Immature natural killer cell (primary cell): ENCODE data around the gene KBTBD12. TPM values are rescaled to one million over a fixed set of nuclear protein-coding genes. Genes with fewer than 3 reads are reported as not detected.

Experiments used
- DNase-seq, 3 donors: peaks; one replicate each; pipeline ENCODE4 v3.0.0; 2022; ENCODE audit warnings: mixed read lengths in 1 of 3
- H3K27ac Mint-ChIP-seq, 6 donors: one replicate each; pipeline ENCODE4 v1.8.0; 2020; ENCODE audit warnings: mixed read lengths in 6 of 6, mild to moderate bottlenecking in 5 of 6, inconsistent platforms in 4 of 6, moderate library complexity in 3 of 6
- H3K27me3 Mint-ChIP-seq, 3 donors: one replicate each; pipeline ENCODE4 v1.8.0; 2020 to 2021; ENCODE audit warnings: low read depth in 3 of 3, mild to moderate bottlenecking in 3 of 3, mixed read lengths in 3 of 3, moderate library complexity in 3 of 3, inconsistent platforms in 1 of 3
- H3K36me3 Mint-ChIP-seq, 3 donors: one replicate each; pipeline ENCODE4 v1.8.0; 2020; ENCODE audit warnings: mixed read lengths in 3 of 3, inconsistent platforms in 2 of 3, mild to moderate bottlenecking in 2 of 3
- H3K4me1 Mint-ChIP-seq, 2 donors: one replicate each; pipeline ENCODE4 v1.8.0; 2020; ENCODE audit warnings: inconsistent platforms in 2 of 2, mild to moderate bottlenecking in 2 of 2, mixed read lengths in 2 of 2, moderate library complexity in 1 of 2
- H3K4me3 Mint-ChIP-seq, 5 donors: one replicate each; pipeline ENCODE4 v1.8.0; 2020; ENCODE audit warnings: mild to moderate bottlenecking in 5 of 5, mixed read lengths in 5 of 5, inconsistent platforms in 3 of 5, moderate library complexity in 3 of 5
- H3K9me3 Mint-ChIP-seq, 6 donors: one replicate each; pipeline ENCODE4 v1.8.0; 2020; ENCODE audit warnings: mild to moderate bottlenecking in 6 of 6, mixed read lengths in 6 of 6, inconsistent platforms in 4 of 6, moderate library complexity in 3 of 6
- polyA plus RNA-seq, 3 donors: library from polyadenylated mRNA; unstranded; fragments of 300-500 nt; fragmentation: Illumina TruSeq; gene quantifications; one replicate each; pipeline ENCODE4 v1.2.3, GENCODE V29; 2021

KBTBD12 gene
- polyA plus RNA-seq, 3 donors from 2014 or later: not detected

GRCh38 chr3:127948211-127948610, 33.2 kb downstream of the KBTBD12 start:
- H3K36me3 Mint-ChIP-seq: no peaks in the 10 kb centered on the region
- H3K9me3 Mint-ChIP-seq: peaks cover 0 to 2% (median 0%) of the 10 kb centered on the region in 6 donors
- H3K27ac Mint-ChIP-seq: no peak overlapping the region
- peaks cover 2 to 14% (median 4%) of the 10 kb centered on the region in 3 donors for H3K27me3 Mint-ChIP-seq
- no peak overlapping the region for H3K4me3 Mint-ChIP-seq
- no peaks in the 10 kb centered on the region for H3K4me1 Mint-ChIP-seq
- DNase-seq: no peak

DNA sequence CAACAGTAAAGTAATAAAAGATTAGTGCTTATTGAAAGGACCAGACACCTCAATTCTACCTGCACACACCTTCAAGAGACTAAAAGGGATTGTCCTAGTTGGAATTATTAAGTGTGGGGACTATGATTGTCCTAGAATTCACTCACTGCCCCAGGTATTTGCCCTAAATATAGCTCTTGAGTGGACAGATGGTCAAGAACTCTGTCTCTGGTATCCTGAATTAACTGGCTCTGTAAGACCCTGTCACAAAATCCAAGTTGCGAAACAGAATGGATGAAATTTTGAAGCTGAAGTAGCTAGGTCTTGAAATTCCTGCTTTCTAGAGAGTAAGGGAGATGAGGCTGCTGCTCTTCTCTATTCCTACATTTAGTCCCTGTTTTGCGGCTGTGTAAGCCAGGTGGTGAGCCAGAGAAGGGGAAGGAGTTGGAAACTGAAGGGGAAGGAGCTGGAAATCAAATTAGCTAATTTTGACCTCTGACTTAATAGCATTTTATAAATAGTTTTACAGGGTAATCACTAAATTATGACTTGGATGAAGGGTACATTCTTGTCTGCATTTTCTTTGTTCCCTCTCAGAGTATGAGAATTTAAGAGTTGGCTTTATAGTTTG, 34.5 kb downstream of the KBTBD12 start:
- H3K27ac Mint-ChIP-seq: no peak overlapping the region
- H3K4me1 Mint-ChIP-seq: no peaks in the 10 kb centered on the region
- H3K4me3 Mint-ChIP-seq: no peak overlapping the region
- H3K27me3 Mint-ChIP-seq: peaks cover 2 to 14% (median 4%) of the 10 kb centered on the region in 3 donors
- DNase-seq: no peak
- H3K9me3 Mint-ChIP-seq: peaks cover 0 to 2% (median 0%) of the 10 kb centered on the region in 6 donors
- H3K36me3 Mint-ChIP-seq: no peaks in the 10 kb centered on the region

DNA sequence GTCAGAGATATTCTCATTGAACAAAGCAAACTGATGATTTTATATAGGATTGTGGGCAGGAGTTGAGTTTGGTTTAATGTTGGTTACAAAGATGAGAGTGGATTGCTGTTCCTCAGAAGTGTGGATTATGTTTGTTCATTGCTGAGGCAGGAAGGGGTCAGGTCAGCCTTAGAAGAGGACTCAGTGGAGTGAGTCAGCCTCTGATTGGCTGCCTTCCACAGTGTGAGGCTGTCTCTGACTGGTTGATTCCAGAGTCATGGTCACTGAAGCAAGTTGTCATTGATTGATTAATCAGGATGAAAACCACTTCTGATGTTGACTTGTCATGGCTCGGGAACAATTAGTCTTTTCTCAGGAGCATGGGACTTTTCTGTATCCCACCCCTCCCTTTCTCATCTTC, 36.2 kb downstream of the KBTBD12 start:
- Mint-ChIP-seq H3K27me3 (peaks cover 0 to 18% (median 6%) of the 10 kb centered on the region in 3 donors), H3K4me1 (no peaks in the 10 kb centered on the region), H3K27ac (no peak overlapping the region), H3K36me3 (no peaks in the 10 kb centered on the region), H3K9me3 (peaks cover 0 to 2% (median 0%) of the 10 kb centered on the region in 6 donors), H3K4me3 (no peak overlapping the region)
- no peak for DNase-seq

DNA sequence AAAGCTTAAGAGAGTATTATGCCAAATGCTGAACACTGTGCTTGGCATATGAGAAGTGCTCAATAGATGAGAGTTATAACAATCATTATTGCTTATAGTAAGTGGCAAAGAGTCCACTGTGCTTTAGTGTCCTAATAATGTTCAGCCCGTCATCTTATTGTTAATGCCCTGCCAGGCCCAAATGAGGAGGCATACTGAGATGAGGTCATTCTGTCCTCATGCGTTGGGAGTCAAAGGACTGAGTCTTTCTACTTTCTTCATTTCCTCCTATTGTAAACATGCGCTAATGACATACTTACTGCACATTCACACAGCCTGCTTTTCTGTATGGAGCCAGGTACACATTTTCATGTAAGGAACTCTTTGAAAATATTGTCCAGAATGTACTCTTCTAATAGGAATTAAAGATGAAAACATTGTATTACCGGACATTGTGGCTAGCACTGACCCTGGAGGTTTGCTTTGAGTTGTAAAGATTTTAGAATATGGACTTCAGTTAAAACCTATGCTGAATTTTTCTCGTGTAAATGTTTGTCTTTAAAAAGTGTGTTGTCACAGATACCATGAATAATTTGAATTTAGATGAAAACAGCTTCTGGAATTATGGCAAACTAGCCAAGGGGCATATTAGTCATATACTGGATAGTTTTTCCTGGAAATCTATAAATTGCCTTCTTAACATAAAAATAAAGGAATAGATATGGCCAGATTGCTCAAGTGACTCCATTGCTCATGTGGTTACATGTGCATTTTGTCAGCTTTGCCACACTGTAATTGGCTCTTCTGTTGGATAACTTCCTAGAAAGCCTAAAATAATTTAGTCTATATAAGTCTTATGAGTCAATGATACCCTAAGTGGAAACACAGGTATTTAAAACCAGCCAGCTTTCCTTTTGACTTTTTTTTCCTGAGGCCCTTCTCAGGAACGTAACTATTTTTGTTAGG, 38.3 kb downstream of the KBTBD12 start:
- Mint-ChIP-seq H3K4me1 (no peaks in the 10 kb centered on the region), H3K9me3 (peaks cover 0 to 2% (median 0%) of the 10 kb centered on the region in 6 donors), H3K36me3 (no peaks in the 10 kb centered on the region), H3K4me3 (no peak overlapping the region), H3K27ac (no peak overlapping the region), H3K27me3 (peaks cover 0 to 12% (median 4%) of the 10 kb centered on the region in 3 donors)
- no peak for DNase-seq

DNA sequence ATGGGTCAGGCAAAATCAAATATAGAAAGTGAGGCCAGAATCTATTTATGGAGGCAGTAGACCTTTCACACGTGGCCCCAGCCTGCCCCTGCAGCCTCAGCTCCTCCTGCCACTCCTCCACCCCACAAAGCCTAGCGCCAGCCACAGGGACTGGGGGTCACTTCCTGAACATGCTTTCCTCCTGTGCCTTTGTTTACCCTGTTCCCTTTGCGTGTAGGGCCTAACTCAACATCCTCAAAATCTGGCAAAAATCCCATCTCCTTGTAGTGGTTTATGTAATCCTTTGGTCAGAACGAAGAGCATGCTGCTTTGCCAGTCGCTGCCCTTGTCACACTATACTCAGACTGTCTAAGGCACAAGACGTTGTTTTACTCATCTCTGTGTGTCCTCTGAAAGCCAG, 39.6 kb downstream of the KBTBD12 start:
- peaks cover 0 to under 1% (median 0%) of the 10 kb centered on the region in 6 donors for H3K9me3 Mint-ChIP-seq
- no peak for DNase-seq
- H3K27ac Mint-ChIP-seq: no peak overlapping the region
- H3K4me3 Mint-ChIP-seq: no peak overlapping the region
- H3K27me3 Mint-ChIP-seq: peaks cover 0 to 10% (median 4%) of the 10 kb centered on the region in 3 donors
- H3K36me3 Mint-ChIP-seq: no peaks in the 10 kb centered on the region
- H3K4me1 Mint-ChIP-seq: no peaks in the 10 kb centered on the region

DNA sequence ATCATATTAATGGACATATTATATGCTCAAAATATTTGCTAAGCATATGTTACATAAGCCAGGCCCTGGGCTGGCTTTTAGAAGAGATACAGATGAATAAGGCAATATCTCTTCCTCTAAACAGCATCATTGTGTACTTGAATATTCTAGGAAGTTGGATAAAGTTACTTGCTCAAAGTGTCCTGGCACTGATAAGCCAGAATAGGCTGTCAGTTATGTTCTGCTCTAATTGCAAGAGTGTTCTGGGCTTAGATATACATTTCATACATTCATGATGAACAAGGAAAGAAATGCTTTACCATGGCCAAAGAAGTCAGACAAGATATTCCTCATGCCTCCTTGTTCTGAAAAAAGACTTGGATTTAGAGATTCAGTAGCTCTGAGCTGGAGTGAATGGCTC, 40.7 kb downstream of the KBTBD12 start:
- peaks cover 0 to 10% (median 4%) of the 10 kb centered on the region in 3 donors for H3K27me3 Mint-ChIP-seq
- no peaks in the 10 kb centered on the region for H3K9me3 Mint-ChIP-seq
- H3K27ac Mint-ChIP-seq: no peak overlapping the region
- no peak overlapping the region for H3K4me3 Mint-ChIP-seq
- H3K36me3 Mint-ChIP-seq: no peaks in the 10 kb centered on the region
- DNase-seq: no peak
- no peaks in the 10 kb centered on the region for H3K4me1 Mint-ChIP-seq

- Mint-ChIP-seq H3K27ac (no peak overlapping the region), H3K27me3 (peaks cover 0 to 12% (median 4%) of the 10 kb centered on the region in 3 donors), H3K4me1 (no peaks in the 10 kb centered on the region), H3K36me3 (no peaks in the 10 kb centered on the region), H3K9me3 (no peaks in the 10 kb centered on the region), H3K4me3 (no peak overlapping the region)
- DNase-seq: no peak
These were observed 44.0 kb downstream of the KBTBD12 start for GRCh38 chr3:127959041-127959440.

- no peak for DNase-seq
- Mint-ChIP-seq H3K9me3 (no peaks in the 10 kb centered on the region), H3K4me1 (no peaks in the 10 kb centered on the region), H3K27me3 (peaks cover 0 to 8% (median under 1%) of the 10 kb centered on the region in 3 donors), H3K27ac (no peak overlapping the region), H3K4me3 (no peak overlapping the region), H3K36me3 (no peaks in the 10 kb centered on the region)
These were observed 44.8 kb downstream of the KBTBD12 start for GRCh38 chr3:127959873-127960272.

DNA sequence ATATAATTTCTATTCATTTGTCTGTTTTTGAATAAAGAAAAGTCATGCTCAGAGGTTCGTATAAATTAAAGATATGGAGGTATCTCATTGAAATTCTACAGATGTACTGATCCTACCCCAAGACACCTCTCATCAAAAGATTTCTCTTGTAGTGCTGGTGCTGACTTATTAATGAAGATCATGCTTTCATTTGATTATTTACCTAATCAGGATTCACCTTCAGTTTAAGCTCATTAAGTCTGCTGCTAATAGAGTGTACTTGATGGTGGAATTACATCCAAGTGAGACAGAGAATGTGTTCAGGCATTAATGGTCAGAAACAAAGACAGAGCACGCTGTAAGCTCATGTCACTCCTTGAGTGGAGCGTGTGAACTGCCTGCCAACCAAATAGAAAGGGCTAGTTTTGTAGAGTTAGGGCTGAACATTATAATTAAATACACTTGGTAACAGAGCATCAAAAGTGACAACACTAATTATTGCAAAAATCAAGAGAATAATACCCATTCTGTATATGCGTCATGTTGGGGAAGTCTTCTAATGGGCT, 45.5 kb downstream of the KBTBD12 start:
- Mint-ChIP-seq H3K36me3 (no peaks in the 10 kb centered on the region), H3K4me3 (no peak overlapping the region), H3K4me1 (no peaks in the 10 kb centered on the region), H3K27ac (no peak overlapping the region), H3K27me3 (peaks cover 0 to 8% (median 0%) of the 10 kb centered on the region in 3 donors), H3K9me3 (no peaks in the 10 kb centered on the region)
- no peak for DNase-seq

GRCh38 chr3:127961124-127961523, 46.1 kb downstream of the KBTBD12 start:
- H3K27ac Mint-ChIP-seq: no peak overlapping the region
- no peak overlapping the region for H3K4me3 Mint-ChIP-seq
- H3K4me1 Mint-ChIP-seq: no peaks in the 10 kb centered on the region
- H3K9me3 Mint-ChIP-seq: no peaks in the 10 kb centered on the region
- no peak for DNase-seq
- peaks cover 0 to 12% (median 2%) of the 10 kb centered on the region in 3 donors for H3K27me3 Mint-ChIP-seq
- H3K36me3 Mint-ChIP-seq: no peaks in the 10 kb centered on the region

DNA sequence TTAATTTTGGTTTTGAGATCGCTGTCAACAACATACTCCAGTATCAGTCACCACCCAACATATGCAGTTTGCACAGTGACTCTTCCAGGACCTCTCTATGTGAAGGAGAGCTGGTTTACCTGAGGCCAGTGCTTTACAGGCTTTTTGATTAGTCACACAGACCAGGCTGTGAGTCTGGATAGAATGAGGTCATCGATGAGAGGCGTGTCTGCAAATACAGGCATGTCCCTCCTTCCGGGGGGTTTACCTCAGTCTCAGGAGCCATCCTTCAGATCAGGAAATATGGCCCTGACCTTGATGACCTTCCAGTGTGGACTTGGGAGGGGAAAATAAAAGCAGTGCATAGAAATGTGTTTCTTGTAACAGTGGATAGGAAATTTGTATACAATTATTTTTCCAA, 46.9 kb downstream of the KBTBD12 start:
- H3K9me3 Mint-ChIP-seq: no peaks in the 10 kb centered on the region
- DNase-seq: no peak
- H3K4me1 Mint-ChIP-seq: no peaks in the 10 kb centered on the region
- H3K4me3 Mint-ChIP-seq: no peak overlapping the region
- peaks cover 0 to 14% (median 2%) of the 10 kb centered on the region in 3 donors for H3K27me3 Mint-ChIP-seq
- H3K36me3 Mint-ChIP-seq: no peaks in the 10 kb centered on the region
- no peak overlapping the region for H3K27ac Mint-ChIP-seq

GRCh38 chr3:127962937-127963336, 47.9 kb downstream of the KBTBD12 start:
- peaks cover 0 to 14% (median 2%) of the 10 kb centered on the region in 3 donors for H3K27me3 Mint-ChIP-seq
- no peaks in the 10 kb centered on the region for H3K36me3 Mint-ChIP-seq
- no peak overlapping the region for H3K27ac Mint-ChIP-seq
- H3K4me3 Mint-ChIP-seq: no peak overlapping the region
- no peaks in the 10 kb centered on the region for H3K4me1 Mint-ChIP-seq
- no peak for DNase-seq
- H3K9me3 Mint-ChIP-seq: no peaks in the 10 kb centered on the region

DNA sequence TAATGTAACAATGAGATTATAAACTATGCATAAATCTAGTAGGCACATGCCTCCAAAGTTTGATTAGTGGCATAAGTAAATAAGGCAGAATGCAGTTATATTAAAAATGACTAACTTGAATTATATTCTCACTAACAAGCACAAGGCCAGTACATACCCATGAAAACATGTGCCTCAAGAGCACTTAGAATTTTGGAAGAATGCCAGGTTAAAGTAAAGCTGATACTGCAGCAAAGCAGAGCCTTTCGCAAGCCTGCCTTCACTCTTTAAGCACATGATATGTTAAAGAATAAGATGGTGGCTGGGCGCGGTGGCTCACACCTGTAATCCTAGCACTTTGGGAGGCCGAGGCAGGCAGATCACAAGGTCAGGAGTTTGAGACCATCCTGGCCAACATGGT, 49.0 kb downstream of the KBTBD12 start:
- Mint-ChIP-seq H3K27ac (no peak overlapping the region), H3K36me3 (no peaks in the 10 kb centered on the region), H3K9me3 (no peaks in the 10 kb centered on the region), H3K4me3 (no peak overlapping the region), H3K4me1 (no peaks in the 10 kb centered on the region), H3K27me3 (peaks cover 2 to 14% (median 3%) of the 10 kb centered on the region in 3 donors)
- no peak for DNase-seq

DNA sequence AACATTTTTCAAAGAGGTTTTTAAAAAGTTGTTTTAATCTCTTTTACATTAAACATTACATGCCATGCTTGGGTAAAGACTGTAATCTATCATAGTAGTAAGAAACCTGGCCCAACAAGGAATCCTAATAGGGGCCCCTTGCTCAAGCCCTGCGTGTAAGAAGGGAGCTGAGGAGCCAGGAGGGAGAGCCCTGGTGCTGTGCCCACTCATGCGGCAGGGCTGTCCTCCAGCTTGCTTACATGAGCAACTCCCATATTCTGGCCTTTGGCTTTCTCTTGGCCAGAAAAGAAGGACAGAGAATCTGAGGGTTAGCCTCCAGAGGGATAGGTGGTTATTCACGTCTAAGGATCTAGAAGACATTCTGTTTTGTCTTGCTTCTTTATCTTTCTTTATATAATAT, 49.8 kb downstream of the KBTBD12 start:
- Mint-ChIP-seq H3K4me1 (no peaks in the 10 kb centered on the region), H3K27ac (no peak overlapping the region), H3K27me3 (peaks cover 2 to 14% (median 3%) of the 10 kb centered on the region in 3 donors), H3K9me3 (no peaks in the 10 kb centered on the region), H3K4me3 (no peak overlapping the region), H3K36me3 (no peaks in the 10 kb centered on the region)
- DNase-seq: no peak
